B cell (primary cell): Measurements from ENCODE around the gene FAM229B. TPM values are rescaled to one million over a fixed set of nuclear protein-coding genes. Genes with fewer than 3 reads are reported as not detected.

ENCODE experiments used
- ATAC-seq: fragments of 200-7000 bp; cut with Tn5 transposase; one replicate; pipeline ENCODE4 v1.10.0; 2021; ENCODE audit warnings: low read depth, mild to moderate bottlenecking, moderate number of reproducible peaks, moderate library complexity
- CTCF ChIA-PET: fragments of 350-600 bp; sonication (Branson Sonifier 250); formaldehyde crosslinking; loops from one replicate; lab custom pipeline; 2021; ENCODE audit warnings: antibody characterized with exemption, inconsistent platforms; lab: Charles Lee
- POLR2A ChIA-PET: fragments of 350-600 bp; sonication (Branson Sonifier 250); formaldehyde crosslinking; loops from one replicate; lab custom pipeline; 2021; ENCODE audit warnings: antibody characterized with exemption; lab: Charles Lee
- DNase-seq: peaks from one replicate; pipeline ENCODE4 v3.0.0; 2013
- H2AFZ ChIP-seq: 2 replicates; pipeline ENCODE4 v1.6.1; 2012; ENCODE audit warnings: mild to moderate bottlenecking, low read depth, low read length; ENCODE audit not compliant: insufficient read depth, poor library complexity, severe bottlenecking
- H3K27ac ChIP-seq, 2 donors: 1 replicate in 1 of 2; 2 replicates in 1 of 2; pipeline ENCODE4 v1.5.1; 2012 to 2013; ENCODE audit warnings: low read length in 2 of 2, mild to moderate bottlenecking in 2 of 2, moderate library complexity in 1 of 2
- H3K27me3 ChIP-seq, 4 experiments: fragments of 200-600 bp in 1 of 4; sonication (generic) in 1 of 4; replicated peaks in 1 of 4; 1 replicate in 2 of 4; 2 replicates in 2 of 4; pipeline versions ENCODE4 v1.6.1 to v1.7.0; 2013 to 2016; ENCODE audit warnings: low read length in 3 of 4, mild to moderate bottlenecking in 2 of 4, mixed read lengths in 1 of 4, moderate library complexity in 1 of 4; ENCODE audit not compliant: insufficient read depth in 4 of 4, control insufficient read depth in 3 of 4; ENCODE audit errors: control extremely low read depth in 1 of 4
- H3K36me3 ChIP-seq, 2 experiments: replicated peaks in 1 of 2; 1 replicate in 1 of 2; 2 replicates in 1 of 2; pipeline versions ENCODE4 v1.6.1 to v1.7.1; 2013; ENCODE audit warnings: low read length in 1 of 2; ENCODE audit not compliant: insufficient read depth in 2 of 2, control insufficient read depth in 1 of 2; ENCODE audit errors: control extremely low read depth in 1 of 2, extremely low read depth in 1 of 2
- H3K4me1 ChIP-seq, 2 donors: fragments of 200-600 bp in 1 of 2; sonication (generic) in 1 of 2; 1 replicate in 1 of 2; 2 replicates in 1 of 2; pipeline versions ENCODE4 v1.5.1 to v1.6.1; 2013 to 2017; ENCODE audit warnings: low read length in 2 of 2; ENCODE audit not compliant: control insufficient read depth in 2 of 2, insufficient read depth in 2 of 2
- H3K4me2 ChIP-seq: replicated peaks from 2 replicates; pipeline ENCODE3; 2012; ENCODE audit warnings: mild to moderate bottlenecking, low read depth, low read length; ENCODE audit not compliant: poor library complexity, severe bottlenecking
- H3K4me3 ChIP-seq, 5 experiments: fragments of 200-600 bp in 1 of 5; sonication (generic) in 1 of 5; 1 replicate in 3 of 5; 2 replicates in 2 of 5; pipeline versions ENCODE4 v1.5.1 to v1.7.0; 2011 to 2016; ENCODE audit warnings: low read length in 4 of 5, mild to moderate bottlenecking in 4 of 5, low read depth in 2 of 5, control low read depth in 1 of 5, moderate library complexity in 1 of 5; ENCODE audit not compliant: insufficient read depth in 1 of 5; ENCODE audit errors: control extremely low read depth in 1 of 5, extremely low read depth in 1 of 5
- H3K79me2 ChIP-seq: fragments of 200-600 bp; sonication (generic); one replicate; pipeline ENCODE4 v1.6.0; 2016; ENCODE audit warnings: low read length; ENCODE audit not compliant: control insufficient read depth, insufficient read depth
- H3K9ac ChIP-seq: fragments of 200-600 bp; sonication (generic); 2 replicates; pipeline ENCODE4 v1.6.1; 2017; ENCODE audit warnings: mild to moderate bottlenecking, low read length, moderate library complexity
- H3K9me3 ChIP-seq, 3 donors: one replicate each; pipeline versions ENCODE4 v1.6.1 to v1.7.1; 2013; ENCODE audit warnings: low read length in 2 of 3; ENCODE audit not compliant: control insufficient read depth in 2 of 3, insufficient read depth in 1 of 3; ENCODE audit errors: control extremely low read depth in 1 of 3
- H4K20me1 ChIP-seq: 2 replicates; pipeline ENCODE4 v1.6.0; 2012; ENCODE audit warnings: mild to moderate bottlenecking, low read length; ENCODE audit not compliant: insufficient read depth, control insufficient read depth, poor library complexity, severe bottlenecking
- H3K27ac Mint-ChIP-seq: one replicate; pipeline ENCODE4 v1.8.0; 2021; ENCODE audit warnings: mixed read lengths
- H3K27me3 Mint-ChIP-seq: one replicate; pipeline ENCODE4 v1.8.0; 2021; ENCODE audit warnings: mixed read lengths
- H3K4me1 Mint-ChIP-seq: one replicate; pipeline ENCODE4 v1.8.0; 2021; ENCODE audit warnings: mixed read lengths
- H3K4me3 Mint-ChIP-seq: one replicate; pipeline ENCODE4 v1.8.0; 2021; ENCODE audit warnings: mixed read lengths
- H3K9me3 Mint-ChIP-seq: one replicate; pipeline ENCODE4 v1.8.0; 2022; ENCODE audit warnings: mixed read lengths; ENCODE audit not compliant: insufficient read depth
- EZH2 ChIP-seq: IDR thresholded peaks from 2 replicates; pipeline ENCODE4 v1.6.1; 2012; ENCODE audit warnings: borderline replicate concordance, low read depth, mild to moderate bottlenecking, moderate library complexity, low read length; ENCODE audit not compliant: insufficient read depth, poor library complexity, severe bottlenecking
- WGBS: methylation state at CpG from one replicate; pipeline ENCODE4 v1.1.5; 2013; ENCODE audit warnings: missing lambda C conversion rate; ENCODE audit not compliant: insufficient coverage; 5-methylcytosine and 5-hydroxymethylcytosine counted together
- intact Hi-C: fragments of 100-400 bp; cut with micrococcal nuclease; formaldehyde crosslinking; loops from one replicate; pipeline ENCODE4 v1.10.0; 2022
- polyA plus RNA-seq: library from polyadenylated mRNA; depleted of rRNA; stranded (reverse); fragments of >200 nt; gene quantifications from 2 replicates; pipeline ENCODE4 v1.2.3, GENCODE V29; 2012
- total RNA-seq, 2 donors: library from RNA; stranded (reverse); fragments of 120-200 nt in 1 of 2; gene quantifications; 1 replicate in 1 of 2; 2 replicates in 1 of 2; pipeline versions ENCODE4 v1.2.3 to v1.2.4, GENCODE V29; 2013 to 2022
- TF ChIP-seq, protein P1 (sequence below): fragments of 200-600 bp; IDR thresholded peaks from one replicate; pipeline ENCODE4 v1.8.0; 2022; ENCODE audit warnings: antibody characterized with exemption, mild to moderate bottlenecking

The FAM229B gene
- total and polyA plus RNA-seq, 2 donors (not counting 1 experiment from before 2014, with no cell fraction given): 1.3 to 4.4 TPM

DNA sequence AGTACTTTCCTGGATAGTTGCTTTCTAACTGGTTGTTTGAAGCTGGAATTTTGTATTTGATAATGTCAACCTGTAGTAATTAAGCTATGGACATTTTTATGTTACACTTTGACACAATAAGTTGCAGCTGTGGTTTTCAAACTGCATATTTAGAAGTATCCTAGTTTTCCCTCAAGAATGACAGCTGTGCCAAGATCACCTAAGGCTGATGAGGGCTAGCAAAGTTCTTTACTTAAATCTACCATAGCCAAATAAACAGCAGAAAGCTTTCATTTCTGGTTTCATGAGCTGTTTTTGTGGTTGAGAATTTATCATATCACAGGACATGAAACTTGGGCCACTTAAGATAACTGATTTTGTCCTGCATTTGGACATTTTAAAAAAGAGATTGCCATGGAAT is 30.6 kb downstream of the FAM229B start:
- POLR2A ChIA-PET: no interaction called here
- Histone ChIP-seq H3K27me3 (peaks cover 0 to 4% (median 2%) of the 10 kb centered on the region in 4 experiments), H2AFZ (no peak overlapping the region), H3K27ac (no peak overlapping the region), H3K36me3 (no peaks in the 10 kb centered on the region), H3K79me2 (no peaks in the 10 kb centered on the region), H3K9me3 (no peaks in the 10 kb centered on the region), H3K4me2 (no peak overlapping the region), H4K20me1 (no peaks in the 10 kb centered on the region), H3K9ac (no peak overlapping the region), H3K4me3 (no peak overlapping the region), H3K4me1 (no peaks in the 10 kb centered on the region)
- no peak overlapping the region for H3K4me3 Mint-ChIP-seq
- H3K9me3 Mint-ChIP-seq: no peaks in the 10 kb centered on the region
- CTCF ChIA-PET: no interaction called here
- no peaks in the 10 kb centered on the region for H3K4me1 Mint-ChIP-seq
- no peak for TF ChIP-seq EZH2
- TF ChIP-seq, protein P1, sequence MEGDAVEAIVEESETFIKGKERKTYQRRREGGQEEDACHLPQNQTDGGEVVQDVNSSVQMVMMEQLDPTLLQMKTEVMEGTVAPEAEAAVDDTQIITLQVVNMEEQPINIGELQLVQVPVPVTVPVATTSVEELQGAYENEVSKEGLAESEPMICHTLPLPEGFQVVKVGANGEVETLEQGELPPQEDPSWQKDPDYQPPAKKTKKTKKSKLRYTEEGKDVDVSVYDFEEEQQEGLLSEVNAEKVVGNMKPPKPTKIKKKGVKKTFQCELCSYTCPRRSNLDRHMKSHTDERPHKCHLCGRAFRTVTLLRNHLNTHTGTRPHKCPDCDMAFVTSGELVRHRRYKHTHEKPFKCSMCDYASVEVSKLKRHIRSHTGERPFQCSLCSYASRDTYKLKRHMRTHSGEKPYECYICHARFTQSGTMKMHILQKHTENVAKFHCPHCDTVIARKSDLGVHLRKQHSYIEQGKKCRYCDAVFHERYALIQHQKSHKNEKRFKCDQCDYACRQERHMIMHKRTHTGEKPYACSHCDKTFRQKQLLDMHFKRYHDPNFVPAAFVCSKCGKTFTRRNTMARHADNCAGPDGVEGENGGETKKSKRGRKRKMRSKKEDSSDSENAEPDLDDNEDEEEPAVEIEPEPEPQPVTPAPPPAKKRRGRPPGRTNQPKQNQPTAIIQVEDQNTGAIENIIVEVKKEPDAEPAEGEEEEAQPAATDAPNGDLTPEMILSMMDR: no peak
- intact Hi-C loops: no loop called here
- no peak for DNase-seq
- peaks cover 16% of the 10 kb centered on the region for H3K27me3 Mint-ChIP-seq
- no peak for ATAC-seq
- H3K27ac Mint-ChIP-seq: no peak overlapping the region

DNA sequence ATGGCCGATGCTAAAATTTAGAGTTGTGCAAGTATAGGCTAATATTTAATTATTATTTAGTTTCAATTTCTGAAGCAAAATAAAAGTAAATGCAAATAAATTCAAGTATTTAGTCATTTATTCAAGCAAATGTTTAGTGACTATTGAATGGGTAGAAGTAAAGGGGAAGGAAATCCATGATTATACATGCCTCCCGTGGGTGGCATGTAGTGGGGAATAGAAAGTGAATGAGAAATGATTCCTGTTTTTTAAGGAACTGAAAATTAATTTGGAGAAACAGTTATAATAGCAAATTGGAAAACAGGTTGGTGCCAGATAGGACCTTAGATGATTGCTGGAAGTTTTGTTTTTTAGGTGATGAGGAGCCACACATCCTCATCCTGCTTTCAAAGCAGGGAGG is 35.4 kb downstream of the FAM229B start:
- no peak for ATAC-seq
- Mint-ChIP-seq H3K27ac (no peak overlapping the region), H3K9me3 (no peaks in the 10 kb centered on the region), H3K4me1 (no peaks in the 10 kb centered on the region), H3K27me3 (peaks cover 18% of the 10 kb centered on the region), H3K4me3 (no peak overlapping the region)
- H3K9me3 ChIP-seq: no peaks in the 10 kb centered on the region
- ChIA-PET CTCF (no interaction called here), POLR2A (no interaction called here)
- H2AFZ ChIP-seq: no peak overlapping the region
- no peak overlapping the region for H3K4me3 ChIP-seq
- no peaks in the 10 kb centered on the region for H3K79me2 ChIP-seq
- no peak for DNase-seq
- intact Hi-C loops: no loop called here
- TF ChIP-seq, protein P1: no peak
- TF ChIP-seq EZH2: no peak
- H3K4me2 ChIP-seq: no peak overlapping the region
- no peaks in the 10 kb centered on the region for H3K4me1 ChIP-seq
- WGBS: 20% methylated on average over 1 of the region's 2 CpGs
- H4K20me1 ChIP-seq: no peaks in the 10 kb centered on the region
- no peak overlapping the region for H3K27ac ChIP-seq
- H3K36me3 ChIP-seq: no peaks in the 10 kb centered on the region
- no peak overlapping the region for H3K9ac ChIP-seq
- H3K27me3 ChIP-seq: no peaks in the 10 kb centered on the region
